B cell (primary cell): ENCODE results near the gene TALDO1. TPM values are rescaled to one million over a fixed set of nuclear protein-coding genes. Genes with fewer than 3 reads are reported as not detected.

ENCODE experiments used
- ATAC-seq: fragments of 200-7000 bp; cut with Tn5 transposase; one replicate; pipeline ENCODE4 v1.10.0; 2021; ENCODE audit warnings: low read depth, mild to moderate bottlenecking, moderate number of reproducible peaks, moderate library complexity
- CTCF ChIA-PET: fragments of 350-600 bp; sonication (Branson Sonifier 250); formaldehyde crosslinking; loops from one replicate; lab custom pipeline; 2021; ENCODE audit warnings: antibody characterized with exemption, inconsistent platforms; lab: Charles Lee
- POLR2A ChIA-PET: fragments of 350-600 bp; sonication (Branson Sonifier 250); formaldehyde crosslinking; loops from one replicate; lab custom pipeline; 2021; ENCODE audit warnings: antibody characterized with exemption; lab: Charles Lee
- DNase-seq: peaks from one replicate; pipeline ENCODE4 v3.0.0; 2013
- H2AFZ ChIP-seq: 2 replicates; pipeline ENCODE4 v1.6.1; 2012; ENCODE audit warnings: mild to moderate bottlenecking, low read depth, low read length; ENCODE audit not compliant: insufficient read depth, poor library complexity, severe bottlenecking
- H3K27ac ChIP-seq, 2 donors: 1 replicate in 1 of 2; 2 replicates in 1 of 2; pipeline ENCODE4 v1.5.1; 2012 to 2013; ENCODE audit warnings: low read length in 2 of 2, mild to moderate bottlenecking in 2 of 2, moderate library complexity in 1 of 2
- H3K27me3 ChIP-seq, 4 experiments: fragments of 200-600 bp in 1 of 4; sonication (generic) in 1 of 4; replicated peaks in 1 of 4; 1 replicate in 2 of 4; 2 replicates in 2 of 4; pipeline versions ENCODE4 v1.6.1 to v1.7.0; 2013 to 2016; ENCODE audit warnings: low read length in 3 of 4, mild to moderate bottlenecking in 2 of 4, mixed read lengths in 1 of 4, moderate library complexity in 1 of 4; ENCODE audit not compliant: insufficient read depth in 4 of 4, control insufficient read depth in 3 of 4; ENCODE audit errors: control extremely low read depth in 1 of 4
- H3K36me3 ChIP-seq, 2 experiments: replicated peaks in 1 of 2; 1 replicate in 1 of 2; 2 replicates in 1 of 2; pipeline versions ENCODE4 v1.6.1 to v1.7.1; 2013; ENCODE audit warnings: low read length in 1 of 2; ENCODE audit not compliant: insufficient read depth in 2 of 2, control insufficient read depth in 1 of 2; ENCODE audit errors: control extremely low read depth in 1 of 2, extremely low read depth in 1 of 2
- H3K4me1 ChIP-seq, 2 donors: fragments of 200-600 bp in 1 of 2; sonication (generic) in 1 of 2; 1 replicate in 1 of 2; 2 replicates in 1 of 2; pipeline versions ENCODE4 v1.5.1 to v1.6.1; 2013 to 2017; ENCODE audit warnings: low read length in 2 of 2; ENCODE audit not compliant: control insufficient read depth in 2 of 2, insufficient read depth in 2 of 2
- H3K4me2 ChIP-seq: replicated peaks from 2 replicates; pipeline ENCODE3; 2012; ENCODE audit warnings: mild to moderate bottlenecking, low read depth, low read length; ENCODE audit not compliant: poor library complexity, severe bottlenecking
- H3K4me3 ChIP-seq, 5 experiments: fragments of 200-600 bp in 1 of 5; sonication (generic) in 1 of 5; 1 replicate in 3 of 5; 2 replicates in 2 of 5; pipeline versions ENCODE4 v1.5.1 to v1.7.0; 2011 to 2016; ENCODE audit warnings: low read length in 4 of 5, mild to moderate bottlenecking in 4 of 5, low read depth in 2 of 5, control low read depth in 1 of 5, moderate library complexity in 1 of 5; ENCODE audit not compliant: insufficient read depth in 1 of 5; ENCODE audit errors: control extremely low read depth in 1 of 5, extremely low read depth in 1 of 5
- H3K79me2 ChIP-seq: fragments of 200-600 bp; sonication (generic); one replicate; pipeline ENCODE4 v1.6.0; 2016; ENCODE audit warnings: low read length; ENCODE audit not compliant: control insufficient read depth, insufficient read depth
- H3K9ac ChIP-seq: fragments of 200-600 bp; sonication (generic); 2 replicates; pipeline ENCODE4 v1.6.1; 2017; ENCODE audit warnings: mild to moderate bottlenecking, low read length, moderate library complexity
- H3K9me3 ChIP-seq, 3 donors: one replicate each; pipeline versions ENCODE4 v1.6.1 to v1.7.1; 2013; ENCODE audit warnings: low read length in 2 of 3; ENCODE audit not compliant: control insufficient read depth in 2 of 3, insufficient read depth in 1 of 3; ENCODE audit errors: control extremely low read depth in 1 of 3
- H4K20me1 ChIP-seq: 2 replicates; pipeline ENCODE4 v1.6.0; 2012; ENCODE audit warnings: mild to moderate bottlenecking, low read length; ENCODE audit not compliant: insufficient read depth, control insufficient read depth, poor library complexity, severe bottlenecking
- H3K27ac Mint-ChIP-seq: one replicate; pipeline ENCODE4 v1.8.0; 2021; ENCODE audit warnings: mixed read lengths
- H3K27me3 Mint-ChIP-seq: one replicate; pipeline ENCODE4 v1.8.0; 2021; ENCODE audit warnings: mixed read lengths
- H3K4me1 Mint-ChIP-seq: one replicate; pipeline ENCODE4 v1.8.0; 2021; ENCODE audit warnings: mixed read lengths
- H3K4me3 Mint-ChIP-seq: one replicate; pipeline ENCODE4 v1.8.0; 2021; ENCODE audit warnings: mixed read lengths
- H3K9me3 Mint-ChIP-seq: one replicate; pipeline ENCODE4 v1.8.0; 2022; ENCODE audit warnings: mixed read lengths; ENCODE audit not compliant: insufficient read depth
- CTCF ChIP-seq: fragments of 200-600 bp; IDR thresholded peaks from one replicate; pipeline ENCODE4 v1.8.0; 2022; ENCODE audit warnings: antibody characterized with exemption, mild to moderate bottlenecking
- EZH2 ChIP-seq: IDR thresholded peaks from 2 replicates; pipeline ENCODE4 v1.6.1; 2012; ENCODE audit warnings: borderline replicate concordance, low read depth, mild to moderate bottlenecking, moderate library complexity, low read length; ENCODE audit not compliant: insufficient read depth, poor library complexity, severe bottlenecking
- WGBS: methylation state at CpG from one replicate; pipeline ENCODE4 v1.1.5; 2013; ENCODE audit warnings: missing lambda C conversion rate; ENCODE audit not compliant: insufficient coverage; 5-methylcytosine and 5-hydroxymethylcytosine counted together
- intact Hi-C: fragments of 100-400 bp; cut with micrococcal nuclease; formaldehyde crosslinking; loops from one replicate; pipeline ENCODE4 v1.10.0; 2022
- polyA plus RNA-seq: library from polyadenylated mRNA; depleted of rRNA; stranded (reverse); fragments of >200 nt; gene quantifications from 2 replicates; pipeline ENCODE4 v1.2.3, GENCODE V29; 2012
- total RNA-seq, 2 donors: library from RNA; stranded (reverse); fragments of 120-200 nt in 1 of 2; gene quantifications; 1 replicate in 1 of 2; 2 replicates in 1 of 2; pipeline versions ENCODE4 v1.2.3 to v1.2.4, GENCODE V29; 2013 to 2022

Gene TALDO1
- total and polyA plus RNA-seq, 2 donors (not counting 1 experiment from before 2014, with no cell fraction given) = 82.4 to 116 TPM

GRCh38 chr11:704781-705645, 42.3 kb upstream of the TALDO1 start:
- POLR2A ChIA-PET = interaction anchor here (0.6 to 1.7 kb wide), 2 partner anchors 8 to 16 kb away, joined by 4 read pairs; no protein-coding TSS in a partner anchor
- Mint-ChIP-seq H3K27me3 (peaks cover 5% of the 10 kb centered on the region), H3K4me1 (peaks cover 5% of the 10 kb centered on the region), H3K4me3 (no peak overlapping the region), H3K27ac (no peak overlapping the region), H3K9me3 (no peaks in the 10 kb centered on the region)
- intact Hi-C loops = no loop called here
- no peak for TF ChIP-seq CTCF
- no peak for TF ChIP-seq EZH2
- Histone ChIP-seq H4K20me1 (peaks cover 12% of the 10 kb centered on the region), H3K9ac (no peak overlapping the region), H3K79me2 (peaks cover 7% of the 10 kb centered on the region), H3K36me3 (peaks cover 0 to 13% of the 10 kb centered on the region in 2 experiments), H3K4me3 (no peak overlapping the region), H3K27me3 (peaks cover 0 to 32% (median 12%) of the 10 kb centered on the region in 4 experiments), H3K4me2 (peak overlapping the region; percentile 68), H3K9me3 (peaks cover 0 to 4% (median 0%) of the 10 kb centered on the region in 3 donors), H3K4me1 (peaks cover 9 to 13% of the 10 kb centered on the region in 2 donors), H2AFZ (no peak overlapping the region), H3K27ac (no peak overlapping the region)
- CTCF ChIA-PET = interaction anchor here (0.5 to 1.2 kb wide), 2 partner anchors 17 to 34 kb away, joined by 3 read pairs; no protein-coding TSS in a partner anchor
- DNase-seq (no peak), ATAC-seq (no peak)
- 87% methylated on average over 27 of the region's 27 CpGs for WGBS
